ENCODE data around the gene TP53BP1. TPM values are rescaled to one million over a fixed set of nuclear protein-coding genes. Genes with fewer than 3 reads are reported as not detected.
"Not testable (repeated sequence)": the region's sequence is repeated elsewhere in the genome, so short reads cannot be mapped to it uniquely, and the experiment has no call there.

Gene TP53BP1
- 10 to 100 TPM; 13.0 to 17.9 (median 16.9) TPM for total RNA-seq

DNA sequence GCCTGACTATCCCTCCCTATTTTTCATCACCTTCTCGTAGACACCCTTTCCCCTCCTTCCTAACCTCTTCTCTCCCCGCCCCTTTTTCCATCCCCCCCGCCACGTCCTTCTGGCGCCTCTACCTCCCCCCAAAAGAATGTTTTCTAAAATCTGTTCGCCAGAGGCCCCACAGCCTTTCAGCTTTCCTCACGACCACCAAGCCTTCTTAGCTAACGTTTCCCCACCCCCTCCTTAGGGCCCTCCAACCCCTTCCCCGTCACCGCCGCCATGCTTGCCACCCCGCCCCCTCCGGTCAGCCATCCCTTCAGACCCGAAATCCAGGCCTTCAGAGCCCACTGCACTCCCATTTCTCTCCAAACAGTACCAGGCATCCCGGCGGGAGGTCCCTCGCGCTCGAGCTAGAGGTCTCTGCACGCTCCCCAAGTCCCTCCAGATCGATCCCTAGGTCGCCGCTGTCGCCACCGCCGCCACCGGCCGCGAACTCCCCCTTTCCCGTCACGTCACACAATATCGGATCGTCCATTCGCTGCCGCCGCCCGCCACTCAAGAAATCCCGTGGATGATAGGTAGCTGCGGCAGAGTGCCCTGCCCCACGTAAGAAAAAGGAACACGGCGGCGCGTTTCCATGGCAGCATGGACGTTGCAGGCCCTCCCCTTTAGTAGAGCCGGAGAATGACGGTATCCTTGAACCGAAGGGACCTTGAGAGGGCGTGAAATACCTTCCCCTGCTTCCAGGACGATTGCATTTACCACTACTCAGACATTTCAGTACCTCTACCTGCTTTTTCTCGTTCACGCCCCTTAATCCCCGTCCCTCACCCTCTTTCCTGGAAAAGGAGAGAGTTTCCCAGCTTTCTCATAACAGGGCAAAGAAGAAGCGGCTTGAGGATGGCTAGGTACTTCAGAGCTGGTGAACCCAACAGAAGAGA, at the start of gene TP53BP1:
TP53BP1 (minus strand) TSS at position 484 of the 929 bp plus-strand sequence; CDS start at position 371, 113 bp downstream.
- peak within 1 kb of the TSS; percentile 83 for H3K4me3 ChIP-seq (ENCODE audit: low read depth, poor library complexity, severe bottlenecking)
- peak; percentile 95 to 99 for DNase-seq (ENCODE audit: low spot score in 2 of 2)
- WGBS, 2 donors = 0 to 1% methylated on average over 44 to 48 of the region's 54 CpGs
- intact Hi-C loops (cut with DNase I; ENCODE audit: low total_unique reads) = no loop called here
- TF ChIP-seq CTCF (IDR thresholded peaks at IDR 0.05) = no peak
- TF ChIP-seq POLR2A (IDR thresholded peaks at IDR 0.05) = no peak

GRCh38 chr15:43541785-43542184, 48.8 kb upstream of the TP53BP1 start:
- no peak for DNase-seq (ENCODE audit: low spot score in 2 of 2)
- TF ChIP-seq CTCF (IDR thresholded peaks at IDR 0.05) (no peak), POLR2A (IDR thresholded peaks at IDR 0.05) (no peak)
- no peak overlapping the region for H3K4me3 ChIP-seq (ENCODE audit: low read depth, poor library complexity, severe bottlenecking)
- intact Hi-C loops (cut with DNase I; ENCODE audit: low total_unique reads) = no loop called here

DNA sequence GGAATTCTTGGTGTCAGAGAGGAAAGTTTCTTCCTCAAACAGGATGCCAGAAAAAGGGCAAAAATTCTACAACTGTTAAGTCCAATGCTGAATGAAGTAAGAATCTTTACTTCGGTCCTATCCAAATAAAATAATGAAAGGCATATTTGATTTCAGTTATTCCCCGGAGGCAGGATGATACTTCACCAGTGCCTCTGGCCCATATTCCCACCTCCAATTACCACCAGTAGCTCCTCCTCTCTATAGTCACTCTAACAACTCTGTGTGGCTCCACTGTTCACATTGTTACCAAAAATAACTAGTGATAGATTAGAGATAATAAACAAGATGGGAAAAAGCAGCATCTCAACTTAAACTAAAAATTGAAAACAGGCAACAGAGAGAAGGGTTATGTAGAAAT, 45.1 kb upstream of the TP53BP1 start:
- no peak for TF ChIP-seq CTCF (IDR thresholded peaks at IDR 0.05)
- no peak for TF ChIP-seq POLR2A (IDR thresholded peaks at IDR 0.05)
- no peak for DNase-seq (ENCODE audit: low spot score in 2 of 2)
- H3K4me3 ChIP-seq (ENCODE audit: low read depth, poor library complexity, severe bottlenecking) = no peak overlapping the region
- 51 to 68% methylated on average over 2 of the region's 2 CpGs for WGBS, 2 donors
- intact Hi-C loops (cut with DNase I; ENCODE audit: low total_unique reads) = no loop called here

DNA sequence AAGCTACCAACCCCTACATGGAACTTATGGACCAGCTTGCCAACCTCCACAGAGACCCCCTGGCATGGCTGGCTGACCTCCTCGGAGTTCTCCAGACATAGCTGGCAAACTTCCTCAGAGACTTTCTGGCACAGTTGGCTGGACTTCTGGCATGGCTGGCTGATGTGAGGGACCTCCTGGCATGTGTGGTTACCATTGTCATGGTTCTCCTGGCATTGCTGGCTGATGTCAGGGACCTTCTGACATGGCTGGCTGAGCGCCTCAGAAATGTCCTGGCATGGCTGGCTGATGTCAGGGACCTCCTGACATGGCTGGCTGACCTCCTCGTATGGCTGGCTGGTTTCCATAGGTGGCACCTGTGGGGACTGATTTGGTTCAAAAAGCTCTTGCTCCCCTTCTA, 41.9 kb upstream of the TP53BP1 start:
- intact Hi-C loops (cut with DNase I; ENCODE audit: low total_unique reads) = no loop called here
- 82 to 93% methylated on average over 3 of the region's 3 CpGs for WGBS, 2 donors
- peak in 1 of 2 donors; percentile 45 for DNase-seq (ENCODE audit: low spot score in 2 of 2)
- no peak for TF ChIP-seq POLR2A (IDR thresholded peaks at IDR 0.05)
- no peak for TF ChIP-seq CTCF (IDR thresholded peaks at IDR 0.05)
- no peak overlapping the region for H3K4me3 ChIP-seq (ENCODE audit: low read depth, poor library complexity, severe bottlenecking)

- WGBS, 2 donors = 62 to 72% methylated on average over 5 of the region's 5 CpGs
- intact Hi-C loops (cut with DNase I; ENCODE audit: low total_unique reads); H3K4me3 ChIP-seq (ENCODE audit: low read depth, poor library complexity, severe bottlenecking): not testable (repeated sequence)
- peak in 1 of 2 donors; percentile 13 for DNase-seq (ENCODE audit: low spot score in 2 of 2)
Observed at GRCh38 chr15:43532826-43533225, 39.9 kb upstream of the TP53BP1 start.

DNA sequence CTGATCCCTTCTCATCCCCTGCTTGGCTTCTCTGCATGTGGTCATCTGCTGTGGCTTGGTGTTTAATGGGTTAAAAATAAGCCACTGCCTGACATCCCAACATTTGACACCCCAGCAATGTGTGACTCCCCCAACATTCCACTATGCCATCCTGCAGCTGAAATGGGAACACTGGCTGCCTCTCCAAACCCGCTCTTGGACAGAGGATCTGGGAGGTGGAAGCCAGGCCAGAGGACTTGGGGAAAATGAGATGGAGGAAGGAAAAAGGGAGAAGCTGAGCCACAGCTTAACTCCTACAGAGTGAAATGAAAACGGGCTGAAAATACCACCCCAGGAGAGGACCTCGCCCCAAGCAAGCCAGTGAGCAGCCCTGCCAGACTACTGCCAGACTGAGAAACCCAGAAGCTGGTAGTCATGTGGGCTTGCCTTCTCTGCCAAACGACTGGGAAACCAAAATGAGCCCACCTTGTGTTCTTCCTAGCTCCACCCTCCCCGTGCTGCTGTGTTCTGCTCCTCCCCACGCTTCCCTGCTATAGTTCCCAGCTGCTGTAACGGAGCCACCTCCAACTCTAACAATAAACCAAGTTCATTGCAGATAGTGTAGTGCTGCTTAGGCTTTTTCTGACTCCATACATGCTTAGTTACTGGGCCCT, 38.2 kb upstream of the TP53BP1 start:
- H3K4me3 ChIP-seq (ENCODE audit: low read depth, poor library complexity, severe bottlenecking) = no peak overlapping the region
- intact Hi-C loops (cut with DNase I; ENCODE audit: low total_unique reads) = no loop called here
- DNase-seq (ENCODE audit: low spot score in 2 of 2) = peak in 1 of 2 donors; percentile 76
- 36 to 41% methylated on average over 7 of the region's 7 CpGs for WGBS, 2 donors
- no peak for TF ChIP-seq CTCF (IDR thresholded peaks at IDR 0.05)
- no peak for TF ChIP-seq POLR2A (IDR thresholded peaks at IDR 0.05)
